ENCODE data around the gene GPAM. TPM values are rescaled to one million over a fixed set of nuclear protein-coding genes. Genes with fewer than 3 reads are reported as not detected.

Gene GPAM
- total RNA-seq, 1 donor from 2014 or later: 52.7 TPM

- H3K9me3 ChIP-seq (ENCODE audit: control insufficient read depth in 3 of 3, low read length in 3 of 3): no peaks in the 10 kb centered on the region
Observed at GRCh38 chr10:112166800-112167199, 16.8 kb downstream of the GPAM start.

GRCh38 chr10:112161757-112162518 is 21.6 kb downstream of the GPAM start:
- H3K27ac ChIP-seq (ENCODE audit: low read depth, low read length): no peak overlapping the region
- no peaks in the 10 kb centered on the region for H3K27me3 ChIP-seq (ENCODE audit: control insufficient read depth in 3 of 3, insufficient read depth in 3 of 3, low read length in 3 of 3)
- H3K9ac ChIP-seq (ENCODE audit: low read depth in 1 of 3, low read length in 3 of 3): no peak overlapping the region
- no peaks in the 10 kb centered on the region for H3K9me3 ChIP-seq (ENCODE audit: control insufficient read depth in 3 of 3, low read length in 3 of 3)
- no peak overlapping the region for H3K4me3 ChIP-seq (ENCODE audit: low read length in 3 of 3)
- peaks cover 56 to 83% (median 73%) of the 10 kb centered on the region in 3 donors for H3K36me3 ChIP-seq (ENCODE audit: control insufficient read depth in 3 of 3, insufficient read depth in 3 of 3, low read length in 3 of 3)
- H3K4me1 ChIP-seq (ENCODE audit: control insufficient read depth in 3 of 3, insufficient read depth in 3 of 3, low read length in 3 of 3): no peaks in the 10 kb centered on the region

More at GRCh38 chr10:112166800-112167199, 16.8 kb downstream of the GPAM start:
- Histone ChIP-seq H3K4me1 (ENCODE audit: control insufficient read depth in 3 of 3, insufficient read depth in 3 of 3, low read length in 3 of 3) (no peaks in the 10 kb centered on the region), H3K9ac (ENCODE audit: low read depth in 1 of 3, low read length in 3 of 3) (no peak overlapping the region), H3K36me3 (ENCODE audit: control insufficient read depth in 3 of 3, insufficient read depth in 3 of 3, low read length in 3 of 3) (peaks cover 40 to 79% (median 77%) of the 10 kb centered on the region in 3 donors), H3K27ac (ENCODE audit: low read depth, low read length) (no peak overlapping the region), H3K4me3 (ENCODE audit: low read length in 3 of 3) (no peak overlapping the region), H3K27me3 (ENCODE audit: control insufficient read depth in 3 of 3, insufficient read depth in 3 of 3, low read length in 3 of 3) (no peaks in the 10 kb centered on the region)

GRCh38 chr10:112160834-112161233 is 22.7 kb downstream of the GPAM start:
- Histone ChIP-seq H3K9me3 (ENCODE audit: control insufficient read depth in 3 of 3, low read length in 3 of 3) (no peaks in the 10 kb centered on the region), H3K27ac (ENCODE audit: low read depth, low read length) (no peak overlapping the region), H3K36me3 (ENCODE audit: control insufficient read depth in 3 of 3, insufficient read depth in 3 of 3, low read length in 3 of 3) (peaks cover 59 to 83% (median 76%) of the 10 kb centered on the region in 3 donors), H3K9ac (ENCODE audit: low read depth in 1 of 3, low read length in 3 of 3) (no peak overlapping the region), H3K4me3 (ENCODE audit: low read length in 3 of 3) (no peak overlapping the region), H3K4me1 (ENCODE audit: control insufficient read depth in 3 of 3, insufficient read depth in 3 of 3, low read length in 3 of 3) (no peaks in the 10 kb centered on the region), H3K27me3 (ENCODE audit: control insufficient read depth in 3 of 3, insufficient read depth in 3 of 3, low read length in 3 of 3) (no peaks in the 10 kb centered on the region)

- no peak overlapping the region for H3K27ac ChIP-seq (ENCODE audit: low read depth, low read length)
- no peaks in the 10 kb centered on the region for H3K4me1 ChIP-seq (ENCODE audit: control insufficient read depth in 3 of 3, insufficient read depth in 3 of 3, low read length in 3 of 3)
- no peaks in the 10 kb centered on the region for H3K9me3 ChIP-seq (ENCODE audit: control insufficient read depth in 3 of 3, low read length in 3 of 3)
- H3K9ac ChIP-seq (ENCODE audit: low read depth in 1 of 3, low read length in 3 of 3): no peak overlapping the region
- H3K36me3 ChIP-seq (ENCODE audit: control insufficient read depth in 3 of 3, insufficient read depth in 3 of 3, low read length in 3 of 3): peaks cover 72 to 88% (median 80%) of the 10 kb centered on the region in 3 donors
- H3K27me3 ChIP-seq (ENCODE audit: control insufficient read depth in 3 of 3, insufficient read depth in 3 of 3, low read length in 3 of 3): no peaks in the 10 kb centered on the region
- H3K4me3 ChIP-seq (ENCODE audit: low read length in 3 of 3): no peak overlapping the region
Observed at GRCh38 chr10:112159469-112159868, 24.1 kb downstream of the GPAM start.

- H3K36me3 ChIP-seq (ENCODE audit: control insufficient read depth in 3 of 3, insufficient read depth in 3 of 3, low read length in 3 of 3): peaks cover 45 to 70% (median 48%) of the 10 kb centered on the region in 3 donors
Observed at GRCh38 chr10:112151524-112152039, 32.0 kb downstream of the GPAM start.

GRCh38 chr10:112148331-112148730 is 35.2 kb downstream of the GPAM start:
- no peak overlapping the region for H3K4me3 ChIP-seq (ENCODE audit: low read length in 3 of 3)
- H3K4me1 ChIP-seq (ENCODE audit: control insufficient read depth in 3 of 3, insufficient read depth in 3 of 3, low read length in 3 of 3): peaks cover 0 to 5% (median 0%) of the 10 kb centered on the region in 3 donors
- no peak overlapping the region for H3K27ac ChIP-seq (ENCODE audit: low read depth, low read length)
- H3K9ac ChIP-seq (ENCODE audit: low read depth in 1 of 3, low read length in 3 of 3): no peak overlapping the region
- H3K27me3 ChIP-seq (ENCODE audit: control insufficient read depth in 3 of 3, insufficient read depth in 3 of 3, low read length in 3 of 3): no peaks in the 10 kb centered on the region
- H3K9me3 ChIP-seq (ENCODE audit: control insufficient read depth in 3 of 3, low read length in 3 of 3): no peaks in the 10 kb centered on the region
- H3K36me3 ChIP-seq (ENCODE audit: control insufficient read depth in 3 of 3, insufficient read depth in 3 of 3, low read length in 3 of 3): peaks cover 24 to 38% (median 33%) of the 10 kb centered on the region in 3 donors

More at GRCh38 chr10:112151524-112152039, 32.0 kb downstream of the GPAM start:
- no peaks in the 10 kb centered on the region for H3K9me3 ChIP-seq (ENCODE audit: control insufficient read depth in 3 of 3, low read length in 3 of 3)
- no peak overlapping the region for H3K9ac ChIP-seq (ENCODE audit: low read depth in 1 of 3, low read length in 3 of 3)
- H3K27ac ChIP-seq (ENCODE audit: low read depth, low read length): no peak overlapping the region
- H3K27me3 ChIP-seq (ENCODE audit: control insufficient read depth in 3 of 3, insufficient read depth in 3 of 3, low read length in 3 of 3): no peaks in the 10 kb centered on the region
- H3K4me3 ChIP-seq (ENCODE audit: low read length in 3 of 3): no peak overlapping the region
- no peaks in the 10 kb centered on the region for H3K4me1 ChIP-seq (ENCODE audit: control insufficient read depth in 3 of 3, insufficient read depth in 3 of 3, low read length in 3 of 3)

GRCh38 chr10:112146799-112147198 is 36.8 kb downstream of the GPAM start:
- Histone ChIP-seq H3K4me3 (ENCODE audit: low read length in 3 of 3) (no peak overlapping the region), H3K27ac (ENCODE audit: low read depth, low read length) (no peak overlapping the region), H3K9me3 (ENCODE audit: control insufficient read depth in 3 of 3, low read length in 3 of 3) (no peaks in the 10 kb centered on the region), H3K4me1 (ENCODE audit: control insufficient read depth in 3 of 3, insufficient read depth in 3 of 3, low read length in 3 of 3) (peaks cover 0 to 7% (median 3%) of the 10 kb centered on the region in 3 donors), H3K36me3 (ENCODE audit: control insufficient read depth in 3 of 3, insufficient read depth in 3 of 3, low read length in 3 of 3) (peaks cover 14 to 29% (median 29%) of the 10 kb centered on the region in 3 donors), H3K27me3 (ENCODE audit: control insufficient read depth in 3 of 3, insufficient read depth in 3 of 3, low read length in 3 of 3) (no peaks in the 10 kb centered on the region), H3K9ac (ENCODE audit: low read depth in 1 of 3, low read length in 3 of 3) (no peak overlapping the region)

GRCh38 chr10:112145263-112145662 is 38.3 kb downstream of the GPAM start:
- no peak overlapping the region for H3K4me3 ChIP-seq (ENCODE audit: low read length in 3 of 3)
- peaks cover 0 to 7% (median 5%) of the 10 kb centered on the region in 3 donors for H3K4me1 ChIP-seq (ENCODE audit: control insufficient read depth in 3 of 3, insufficient read depth in 3 of 3, low read length in 3 of 3)
- no peak overlapping the region for H3K9ac ChIP-seq (ENCODE audit: low read depth in 1 of 3, low read length in 3 of 3)
- no peak overlapping the region for H3K27ac ChIP-seq (ENCODE audit: low read depth, low read length)
- H3K36me3 ChIP-seq (ENCODE audit: control insufficient read depth in 3 of 3, insufficient read depth in 3 of 3, low read length in 3 of 3): peaks cover 10 to 27% (median 16%) of the 10 kb centered on the region in 3 donors
- H3K9me3 ChIP-seq (ENCODE audit: control insufficient read depth in 3 of 3, low read length in 3 of 3): no peaks in the 10 kb centered on the region
- H3K27me3 ChIP-seq (ENCODE audit: control insufficient read depth in 3 of 3, insufficient read depth in 3 of 3, low read length in 3 of 3): no peaks in the 10 kb centered on the region

- Histone ChIP-seq H3K27ac (ENCODE audit: low read depth, low read length) (no peak overlapping the region), H3K27me3 (ENCODE audit: control insufficient read depth in 3 of 3, insufficient read depth in 3 of 3, low read length in 3 of 3) (no peaks in the 10 kb centered on the region), H3K9me3 (ENCODE audit: control insufficient read depth in 3 of 3, low read length in 3 of 3) (no peaks in the 10 kb centered on the region), H3K36me3 (ENCODE audit: control insufficient read depth in 3 of 3, insufficient read depth in 3 of 3, low read length in 3 of 3) (peaks cover 3 to 33% (median 15%) of the 10 kb centered on the region in 3 donors), H3K9ac (ENCODE audit: low read depth in 1 of 3, low read length in 3 of 3) (no peak overlapping the region), H3K4me1 (ENCODE audit: control insufficient read depth in 3 of 3, insufficient read depth in 3 of 3, low read length in 3 of 3) (peaks cover 0 to 7% (median 5%) of the 10 kb centered on the region in 3 donors), H3K4me3 (ENCODE audit: low read length in 3 of 3) (no peak overlapping the region)
Observed at GRCh38 chr10:112143420-112143819, 40.1 kb downstream of the GPAM start.

GRCh38 chr10:112141292-112141691 is 42.3 kb downstream of the GPAM start:
- H3K36me3 ChIP-seq (ENCODE audit: control insufficient read depth in 3 of 3, insufficient read depth in 3 of 3, low read length in 3 of 3): peaks cover 0 to 23% (median 7%) of the 10 kb centered on the region in 3 donors
- H3K27ac ChIP-seq (ENCODE audit: low read depth, low read length): no peak overlapping the region
- peaks cover 0 to 12% (median 11%) of the 10 kb centered on the region in 3 donors for H3K4me1 ChIP-seq (ENCODE audit: control insufficient read depth in 3 of 3, insufficient read depth in 3 of 3, low read length in 3 of 3)
- no peak overlapping the region for H3K4me3 ChIP-seq (ENCODE audit: low read length in 3 of 3)
- H3K9ac ChIP-seq (ENCODE audit: low read depth in 1 of 3, low read length in 3 of 3): no peak overlapping the region
- no peaks in the 10 kb centered on the region for H3K27me3 ChIP-seq (ENCODE audit: control insufficient read depth in 3 of 3, insufficient read depth in 3 of 3, low read length in 3 of 3)
- no peaks in the 10 kb centered on the region for H3K9me3 ChIP-seq (ENCODE audit: control insufficient read depth in 3 of 3, low read length in 3 of 3)
